NCI-H82 treated with DMSO at 0.1 percent for 48 hours (cell line): ENCODE data around the gene SYT2.
A peak's percentile ranks its signal among the peaks of the same experiment; 100 is the strongest.
"Not testable (repeated sequence)": the region's sequence is repeated elsewhere in the genome, so short reads cannot be mapped to it uniquely, and the experiment has no call there.

Source experiments
- DNase-seq: peaks from one replicate; lab custom pipeline; 2025; ENCODE audit not compliant: unreplicated experiment; lab: John Stamatoyannopoulos, UW

The SYT2 gene

GRCh38 chr1:202625416-202626360 lies 84.6 kb downstream of the SYT2 start:
- peak; percentile 42 for DNase-seq

DNA sequence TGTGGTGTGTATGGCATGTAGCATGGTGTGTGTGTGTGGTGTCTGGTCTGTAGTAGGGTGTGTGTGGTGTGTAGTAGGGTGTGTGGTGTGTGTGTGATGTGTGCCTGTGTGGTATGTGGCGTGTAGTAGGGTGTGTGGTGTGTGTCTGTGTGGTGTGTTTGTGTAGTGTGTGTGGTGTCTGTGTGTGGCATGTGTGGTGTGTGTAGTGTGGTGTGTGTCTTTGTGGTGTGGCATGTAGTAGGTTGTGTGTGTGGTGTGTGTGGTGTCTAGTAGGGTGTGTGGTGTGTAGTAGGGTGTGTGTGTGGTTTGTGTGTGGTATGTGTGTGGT lies 85.5 kb downstream of the SYT2 start:
- no peak for DNase-seq

GRCh38 chr1:202624088-202624780 lies 86.0 kb downstream of the SYT2 start:
- DNase-seq = no peak

DNA sequence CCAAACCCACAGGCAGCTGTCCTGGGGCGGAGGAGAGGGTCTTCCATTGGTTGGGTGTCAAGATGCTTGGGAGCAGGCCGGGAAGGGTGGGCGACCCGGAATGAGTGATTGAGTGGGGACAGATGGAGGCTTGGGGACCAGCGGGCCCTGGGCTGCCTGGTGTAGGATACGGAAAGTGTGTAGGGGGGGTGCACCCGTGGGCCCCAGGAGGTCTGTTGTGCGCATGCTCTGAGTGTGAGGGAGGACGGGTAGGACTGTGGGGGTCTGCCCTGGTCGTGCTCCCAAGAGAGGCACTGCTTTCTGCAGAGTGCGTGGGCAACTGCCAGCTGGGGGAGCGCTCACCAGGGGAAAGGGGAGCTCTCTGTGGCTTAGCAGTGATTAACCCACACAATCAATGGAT lies 86.8 kb downstream of the SYT2 start:
- DNase-seq = not testable (repeated sequence)

DNA sequence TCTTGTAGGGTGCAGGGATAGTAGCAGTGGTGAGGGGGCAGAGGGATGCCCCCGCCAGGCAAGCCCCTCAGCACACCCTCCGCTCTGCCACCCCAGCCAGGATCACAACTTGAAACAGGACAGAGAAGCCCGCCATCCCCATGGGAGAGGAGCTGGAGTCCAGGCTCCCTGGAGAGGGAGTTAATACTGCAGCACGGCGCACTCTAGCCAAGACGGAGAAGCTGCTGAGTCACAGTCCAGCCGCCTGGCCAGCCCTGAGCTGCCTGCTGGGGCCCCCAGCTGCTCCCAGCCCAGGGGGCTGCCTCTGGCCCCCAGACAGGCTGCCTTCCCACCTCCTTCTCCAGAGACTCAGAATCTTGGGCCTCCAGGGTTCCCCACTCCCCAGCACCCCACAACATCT lies 87.2 kb downstream of the SYT2 start:
- peak; percentile 43 for DNase-seq

- no peak for DNase-seq
These were observed 87.9 kb downstream of the SYT2 start for GRCh38 chr1:202622388-202622787.

DNA sequence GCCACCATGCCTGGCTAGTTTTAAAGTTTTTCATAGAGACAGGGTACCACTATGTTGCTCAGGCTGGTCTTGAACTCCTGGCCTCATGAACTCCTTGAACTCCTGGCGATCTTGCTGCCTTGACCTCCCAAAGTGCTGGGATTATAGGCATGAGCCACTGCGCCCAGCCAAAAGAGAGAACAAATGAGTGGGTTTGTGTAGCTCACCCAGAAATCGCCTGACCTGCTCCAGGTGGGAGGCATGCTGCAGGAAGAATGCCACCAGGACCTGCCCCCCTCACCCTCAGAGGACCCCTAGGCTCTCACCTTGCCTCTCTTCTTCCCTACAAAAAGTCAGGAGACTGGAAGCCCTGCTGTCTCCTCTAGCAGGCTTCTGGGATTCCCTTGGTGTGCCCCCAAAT lies 88.8 kb downstream of the SYT2 start:
- DNase-seq = no peak

DNA sequence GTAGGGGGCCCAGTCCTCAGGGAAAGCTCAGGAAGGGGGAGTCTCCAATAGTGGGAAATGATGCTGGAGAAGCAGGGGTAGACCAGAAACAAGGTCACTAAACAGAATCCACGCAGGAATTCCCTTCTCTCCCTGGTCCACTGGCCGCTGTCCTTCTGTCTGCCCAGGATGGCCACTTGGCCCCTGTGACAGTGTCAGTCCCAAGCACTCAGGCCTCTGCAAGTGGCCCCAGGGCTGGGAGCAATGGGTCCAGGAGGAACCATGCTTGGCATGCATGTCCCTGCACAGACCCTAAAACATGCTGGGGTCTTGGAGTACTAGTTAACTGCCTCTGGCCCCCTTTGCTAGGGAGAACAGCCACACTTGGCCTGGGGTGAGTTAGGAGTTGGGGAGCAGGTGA lies 90.2 kb downstream of the SYT2 start:
- DNase-seq = not testable (repeated sequence)

GRCh38 chr1:202619505-202619904 lies 90.7 kb downstream of the SYT2 start:
- no peak for DNase-seq

DNA sequence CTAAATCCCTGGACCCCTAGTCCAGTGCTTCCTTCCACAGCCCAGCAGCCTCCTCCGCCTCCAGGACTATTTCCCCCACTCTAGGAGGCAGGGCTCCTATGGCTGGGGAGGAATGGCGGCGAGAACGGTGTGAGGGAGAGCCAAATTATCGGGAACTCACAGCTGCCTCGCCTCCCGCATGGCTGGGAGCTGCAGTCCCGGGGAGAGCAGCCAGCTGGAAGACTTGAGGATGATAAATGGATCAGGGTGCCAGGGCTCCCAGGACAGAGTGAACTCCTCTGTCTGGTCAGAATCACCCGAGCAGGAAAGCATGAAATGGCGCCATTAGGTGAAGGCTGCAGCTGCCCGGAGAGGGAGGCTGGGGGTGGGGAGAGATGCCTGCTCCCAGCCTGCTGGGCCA lies 91.2 kb downstream of the SYT2 start:
- not testable (repeated sequence) for DNase-seq

DNA sequence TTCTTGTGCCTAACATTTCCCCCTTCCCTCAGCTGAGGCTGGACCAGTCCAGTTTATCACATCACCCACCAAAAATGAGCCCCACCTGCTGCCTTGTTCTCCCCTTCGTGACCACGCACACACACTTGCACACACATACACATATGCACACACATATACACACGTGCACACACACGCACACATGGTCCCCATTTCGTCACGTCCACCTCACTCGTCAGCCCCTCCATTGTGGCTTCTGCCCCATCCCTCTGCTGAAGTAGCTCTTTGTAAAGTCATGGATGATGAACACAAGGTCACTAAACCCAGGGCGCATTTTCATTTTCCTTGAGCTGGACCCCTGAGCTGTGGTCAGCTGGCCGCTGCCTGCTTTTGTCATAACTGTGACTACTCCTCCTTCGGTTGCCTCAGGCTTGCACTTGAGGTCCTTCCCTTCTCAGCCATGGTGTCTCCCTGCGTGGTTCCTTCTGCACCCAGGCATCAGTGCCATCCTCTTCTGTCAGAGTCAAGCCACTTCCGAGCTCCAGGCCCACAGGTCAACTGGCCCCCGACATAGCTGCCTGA lies 93.8 kb downstream of the SYT2 start:
- DNase-seq = no peak

DNA sequence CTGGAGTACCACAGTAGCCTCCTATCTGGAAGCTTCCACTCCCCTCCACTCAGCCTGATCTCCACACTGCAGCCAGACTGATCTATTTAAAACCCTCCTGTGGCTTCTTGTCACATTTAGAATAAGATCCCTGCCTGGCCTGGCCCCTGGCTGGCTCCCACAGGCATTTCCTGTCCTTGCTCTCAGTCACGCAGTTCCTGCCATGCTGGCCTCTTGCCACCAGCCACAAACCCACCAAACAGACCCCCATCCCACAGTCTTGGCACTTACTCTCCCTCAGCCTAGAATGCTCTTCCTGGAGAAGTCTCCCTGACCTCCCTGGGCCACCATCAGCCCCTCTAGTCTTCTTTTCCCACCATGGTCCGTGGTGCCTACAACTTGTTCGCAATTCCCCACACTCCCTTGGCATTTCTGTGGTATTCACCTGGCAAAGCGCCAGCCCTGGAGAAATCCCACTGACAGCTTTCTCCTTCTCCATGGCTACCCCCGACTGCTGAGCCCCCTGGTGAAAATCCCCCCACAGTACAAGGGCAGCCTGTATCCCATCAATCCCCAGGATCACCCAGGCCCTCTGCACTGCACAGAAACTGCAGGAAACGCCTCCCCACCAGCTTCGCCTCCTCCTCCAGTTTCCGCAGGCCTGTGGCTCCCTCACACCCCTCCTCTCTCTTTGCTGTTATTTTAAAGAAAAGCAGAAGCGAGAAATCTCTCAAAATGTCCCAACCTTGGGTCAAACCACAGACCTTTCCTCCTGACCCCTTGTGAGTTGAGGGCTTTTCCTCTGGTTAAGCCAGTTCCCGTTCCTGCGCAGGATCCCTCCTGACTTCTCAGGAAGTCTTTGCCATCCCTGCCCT lies 94.5 kb downstream of the SYT2 start:
- DNase-seq = no peak

- not testable (repeated sequence) for DNase-seq
These were observed 95.1 kb downstream of the SYT2 start for GRCh38 chr1:202615208-202615500.

- DNase-seq = not testable (repeated sequence)
These were observed 95.7 kb downstream of the SYT2 start for GRCh38 chr1:202614363-202615207.

DNA sequence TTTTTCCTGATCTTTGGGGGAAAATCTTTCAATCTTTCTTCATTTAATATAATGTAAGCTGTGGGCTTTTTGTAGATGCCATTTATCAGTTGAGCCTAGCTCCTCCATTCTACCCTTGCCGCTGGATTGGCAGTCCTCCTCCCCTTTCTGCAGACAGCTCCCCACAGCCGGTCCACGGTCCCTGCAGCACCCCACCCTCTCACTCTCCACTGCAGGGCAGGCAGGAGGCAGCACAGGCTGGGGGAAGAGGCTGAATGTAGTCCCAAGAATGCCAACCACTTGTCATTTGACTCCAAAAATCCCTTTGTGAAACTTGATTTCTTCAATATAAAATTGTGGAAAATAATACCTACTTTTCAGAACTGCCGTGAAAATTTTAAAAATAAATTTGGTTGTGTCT lies 96.7 kb downstream of the SYT2 start:
- no peak for DNase-seq

- DNase-seq = not testable (repeated sequence)
These were observed 98.2 kb downstream of the SYT2 start for GRCh38 chr1:202612036-202612435.

GRCh38 chr1:202605515-202605914 lies 104.7 kb downstream of the SYT2 start:
- DNase-seq = no peak

DNA sequence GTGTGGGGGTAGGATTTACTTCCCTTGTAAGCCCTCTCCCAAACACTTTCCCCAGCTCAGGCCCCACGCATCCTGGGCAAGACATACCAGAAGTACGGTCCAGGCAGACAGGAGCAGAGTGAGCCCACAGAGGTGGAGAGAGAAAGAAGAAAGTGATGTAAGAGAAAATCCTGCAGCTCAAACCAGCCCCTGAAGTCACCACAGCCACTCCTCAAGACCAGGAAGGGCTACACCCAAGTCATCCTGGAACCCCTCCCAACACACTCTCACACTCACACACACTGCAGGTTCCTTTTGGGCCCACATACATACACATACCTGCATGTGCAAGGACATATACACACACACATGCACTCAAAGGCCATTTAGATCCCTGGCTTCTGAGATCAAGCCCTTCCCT lies 106.8 kb downstream of the SYT2 start:
- no peak for DNase-seq

DNA sequence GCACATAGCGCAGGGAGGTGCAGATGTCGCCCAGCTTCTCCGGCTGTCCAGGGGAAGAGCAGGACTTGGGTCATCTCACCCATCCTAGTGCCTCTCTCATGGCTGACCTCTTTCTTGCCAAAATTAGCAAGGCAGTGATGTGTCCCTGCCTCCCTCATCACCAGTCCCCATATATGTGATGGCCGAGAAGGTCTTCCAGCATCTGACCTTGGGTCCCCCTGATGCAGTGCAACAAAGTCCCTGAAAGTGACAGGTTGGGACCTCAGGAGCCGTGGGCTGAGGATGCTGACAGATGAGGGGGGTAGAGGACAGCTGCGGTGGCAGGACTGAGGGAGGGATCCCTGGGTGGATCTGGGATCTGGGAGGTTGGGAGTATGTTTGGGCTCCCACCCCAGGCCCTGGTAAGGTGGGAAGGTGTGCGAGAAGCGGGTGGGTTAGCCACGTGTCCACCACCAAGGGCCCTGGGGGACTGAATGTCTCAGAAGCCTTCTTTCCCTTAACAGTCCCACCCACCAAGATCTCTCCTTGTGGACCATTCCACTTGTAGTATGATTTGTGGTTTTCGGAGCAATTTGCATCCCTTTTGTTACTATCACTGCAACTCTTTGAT lies 109.7 kb downstream of the SYT2 start:
- no peak for DNase-seq
